ENCODE data around the gene DHCR7. TPM values are rescaled to one million over a fixed set of nuclear protein-coding genes. Genes with fewer than 3 reads are reported as not detected.

Gene DHCR7
- total RNA-seq, 4 donors from 2014 or later = 7.1 to 24.1 (median 17.8) TPM

DNA sequence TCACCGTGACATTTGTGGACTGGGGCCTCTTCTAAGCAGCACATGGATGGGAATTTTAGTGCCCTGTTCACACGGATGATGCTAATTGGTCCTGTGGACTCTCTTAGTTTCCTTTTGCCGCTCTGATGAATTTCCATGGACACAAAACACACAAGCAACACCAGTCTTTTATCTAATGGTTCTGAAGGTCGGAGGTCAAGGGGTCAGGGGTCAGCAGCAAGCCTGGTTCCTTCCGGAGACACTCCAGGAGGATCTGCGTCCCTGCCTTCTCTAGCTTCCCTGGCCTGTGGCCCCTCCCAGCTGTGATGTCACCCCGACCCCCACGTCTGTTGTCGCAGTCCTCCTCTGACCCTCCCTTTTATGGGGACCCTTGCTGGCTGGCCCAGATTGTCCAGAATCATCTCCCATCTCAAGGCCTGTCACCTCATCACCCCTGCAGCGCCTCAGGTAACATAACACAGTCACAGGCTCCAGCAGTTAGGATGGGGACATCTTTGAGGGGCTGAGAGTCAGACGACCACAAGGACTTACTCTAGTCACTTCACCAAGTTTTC, 11.7 kb upstream of the DHCR7 start:
- no peak for DNase-seq
- Histone ChIP-seq H3K27me3 (no peaks in the 10 kb centered on the region), H3K36me3 (no peaks in the 10 kb centered on the region), H3K4me3 (no peak overlapping the region), H3K27ac (no peak overlapping the region), H3K9me3 (no peaks in the 10 kb centered on the region), H3K4me1 (no peaks in the 10 kb centered on the region)
- intact Hi-C loops (cut with DNase I; ENCODE audit: low total_unique reads) = no loop called here
- TF ChIP-seq, protein P1, sequence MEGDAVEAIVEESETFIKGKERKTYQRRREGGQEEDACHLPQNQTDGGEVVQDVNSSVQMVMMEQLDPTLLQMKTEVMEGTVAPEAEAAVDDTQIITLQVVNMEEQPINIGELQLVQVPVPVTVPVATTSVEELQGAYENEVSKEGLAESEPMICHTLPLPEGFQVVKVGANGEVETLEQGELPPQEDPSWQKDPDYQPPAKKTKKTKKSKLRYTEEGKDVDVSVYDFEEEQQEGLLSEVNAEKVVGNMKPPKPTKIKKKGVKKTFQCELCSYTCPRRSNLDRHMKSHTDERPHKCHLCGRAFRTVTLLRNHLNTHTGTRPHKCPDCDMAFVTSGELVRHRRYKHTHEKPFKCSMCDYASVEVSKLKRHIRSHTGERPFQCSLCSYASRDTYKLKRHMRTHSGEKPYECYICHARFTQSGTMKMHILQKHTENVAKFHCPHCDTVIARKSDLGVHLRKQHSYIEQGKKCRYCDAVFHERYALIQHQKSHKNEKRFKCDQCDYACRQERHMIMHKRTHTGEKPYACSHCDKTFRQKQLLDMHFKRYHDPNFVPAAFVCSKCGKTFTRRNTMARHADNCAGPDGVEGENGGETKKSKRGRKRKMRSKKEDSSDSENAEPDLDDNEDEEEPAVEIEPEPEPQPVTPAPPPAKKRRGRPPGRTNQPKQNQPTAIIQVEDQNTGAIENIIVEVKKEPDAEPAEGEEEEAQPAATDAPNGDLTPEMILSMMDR (IDR thresholded peaks at IDR 0.05) = no peak
- TF ChIP-seq POLR2A (IDR thresholded peaks at IDR 0.05) = no peak

DNA sequence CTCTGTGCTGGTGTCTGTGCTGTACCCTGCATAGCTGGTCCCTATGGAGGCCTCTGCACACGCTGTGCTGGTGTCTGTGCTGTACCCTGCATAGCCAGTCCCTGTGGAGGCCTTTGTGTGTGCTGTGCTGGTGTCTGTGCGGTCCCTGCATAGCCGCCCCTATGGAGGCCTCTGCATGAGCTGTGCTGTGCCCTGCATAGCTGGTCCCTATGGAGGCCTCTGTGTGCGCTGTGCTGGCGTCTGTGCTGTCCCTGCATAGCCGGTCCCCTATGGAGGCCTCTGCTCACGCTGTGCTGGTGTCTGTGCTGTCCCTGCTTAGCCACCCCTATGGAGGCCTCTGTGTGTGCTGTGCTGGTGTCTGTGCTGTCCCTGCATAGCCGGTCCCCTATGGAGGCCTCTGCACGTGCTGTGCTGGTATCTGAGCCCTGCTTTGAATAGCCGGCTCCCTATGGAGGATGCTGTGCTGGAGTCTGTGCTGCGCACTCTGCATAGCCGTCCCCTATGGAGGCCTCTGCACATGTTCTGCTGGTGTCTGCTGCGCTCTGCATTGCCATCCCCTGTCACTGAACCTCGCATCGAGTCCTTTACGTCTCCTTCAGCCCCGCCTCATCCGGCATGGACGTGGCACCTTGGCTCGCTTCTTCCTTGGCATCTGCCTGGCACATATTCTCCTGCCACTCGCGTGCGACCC, 11.0 kb upstream of the DHCR7 start:
- no peak overlapping the region for H3K27ac ChIP-seq
- DNase-seq = no peak
- no peak overlapping the region for H3K4me3 ChIP-seq
- H3K36me3 ChIP-seq = no peaks in the 10 kb centered on the region
- TF ChIP-seq, protein P1 (IDR thresholded peaks at IDR 0.05) = no peak
- TF ChIP-seq POLR2A (IDR thresholded peaks at IDR 0.05) = no peak
- no peaks in the 10 kb centered on the region for H3K9me3 ChIP-seq
- no peaks in the 10 kb centered on the region for H3K4me1 ChIP-seq
- intact Hi-C loops (cut with DNase I; ENCODE audit: low total_unique reads) = no loop called here
- no peaks in the 10 kb centered on the region for H3K27me3 ChIP-seq

DNA sequence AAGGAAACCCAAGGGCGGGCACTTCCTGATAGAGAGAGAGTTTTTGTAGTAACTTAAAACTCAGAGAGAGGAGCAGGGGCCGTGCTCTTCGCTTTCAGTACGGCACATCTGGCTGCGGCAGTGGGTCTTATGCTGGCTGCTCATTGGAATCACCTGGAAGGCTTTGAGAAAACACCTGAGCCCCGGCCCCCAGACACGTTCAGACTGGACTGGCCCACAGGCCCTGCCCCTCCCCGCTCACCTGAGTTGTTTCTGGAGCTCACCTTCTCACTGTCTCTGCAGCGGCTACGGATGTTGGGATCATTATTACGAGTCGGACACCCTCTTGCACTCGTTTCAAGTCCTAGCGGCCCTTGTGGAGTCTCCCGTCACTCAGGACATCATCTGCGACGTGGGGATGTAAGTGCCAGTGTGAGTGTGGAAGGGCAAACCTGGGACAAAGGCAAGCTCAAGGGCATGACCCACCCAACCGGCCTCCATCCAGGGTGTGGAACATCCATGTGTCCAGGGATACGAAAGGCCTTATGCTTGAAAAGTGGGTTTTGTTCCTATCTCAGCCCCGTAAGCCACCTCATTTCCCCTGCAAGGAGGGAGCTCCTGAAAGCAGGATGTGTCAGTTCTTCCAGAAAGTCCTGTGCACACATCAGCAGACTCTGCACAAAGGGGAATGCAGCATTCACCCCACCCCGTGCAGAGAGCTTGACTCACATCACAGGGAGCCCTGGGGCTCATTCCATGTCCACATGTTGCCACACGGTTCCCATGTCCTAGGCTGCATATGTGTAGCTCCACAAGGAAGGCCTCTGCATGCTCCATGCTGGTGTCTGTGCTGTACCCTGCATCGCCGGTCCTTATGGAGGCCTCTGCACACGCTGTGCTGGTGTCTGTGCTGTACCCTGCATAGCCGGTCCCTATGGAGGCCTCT, 10.2 kb upstream of the DHCR7 start:
- no peaks in the 10 kb centered on the region for H3K27me3 ChIP-seq
- H3K4me1 ChIP-seq = no peaks in the 10 kb centered on the region
- no peak overlapping the region for H3K4me3 ChIP-seq
- no peak overlapping the region for H3K27ac ChIP-seq
- DNase-seq = no peak
- intact Hi-C loops (cut with DNase I; ENCODE audit: low total_unique reads) = no loop called here
- H3K9me3 ChIP-seq = no peaks in the 10 kb centered on the region
- H3K36me3 ChIP-seq = no peaks in the 10 kb centered on the region
- TF ChIP-seq, protein P1 (IDR thresholded peaks at IDR 0.05) = no peak
- no peak for TF ChIP-seq POLR2A (IDR thresholded peaks at IDR 0.05)

- Histone ChIP-seq H3K4me3 (no peak overlapping the region), H3K27me3 (no peaks in the 10 kb centered on the region), H3K9me3 (no peaks in the 10 kb centered on the region), H3K4me1 (no peaks in the 10 kb centered on the region), H3K36me3 (no peaks in the 10 kb centered on the region), H3K27ac (no peak overlapping the region)
- intact Hi-C loops (cut with DNase I; ENCODE audit: low total_unique reads) = no loop called here
- TF ChIP-seq, protein P1 (IDR thresholded peaks at IDR 0.05) = no peak
- no peak for TF ChIP-seq POLR2A (IDR thresholded peaks at IDR 0.05)
- no peak for DNase-seq
Observed at GRCh38 chr11:71456831-71457230, 8.6 kb upstream of the DHCR7 start.

GRCh38 chr11:71456294-71456693, 8.1 kb upstream of the DHCR7 start:
- no peak for DNase-seq
- intact Hi-C loops (cut with DNase I; ENCODE audit: low total_unique reads) = no loop called here
- H3K36me3 ChIP-seq = no peaks in the 10 kb centered on the region

More at GRCh38 chr11:71456294-71456693, 8.1 kb upstream of the DHCR7 start:
- TF ChIP-seq POLR2A (IDR thresholded peaks at IDR 0.05) = no peak
- TF ChIP-seq, protein P1 (IDR thresholded peaks at IDR 0.05) = no peak
- Histone ChIP-seq H3K9me3 (no peaks in the 10 kb centered on the region), H3K4me3 (no peak overlapping the region), H3K27me3 (no peaks in the 10 kb centered on the region), H3K4me1 (no peaks in the 10 kb centered on the region), H3K27ac (no peak overlapping the region)

Data from uterus (tissue), 4 donors.